ENCODE data around the gene PERM1. TPM values are rescaled to one million over a fixed set of nuclear protein-coding genes. Genes with fewer than 3 reads are reported as not detected.

PERM1 gene
- total and polyA plus RNA-seq, 9 of the 15 experiments (the other 6 are each of a cell fraction or from before 2014, with no cell fraction given) = not detected

- TF ChIP-seq ETS1 (conservative IDR thresholded peaks at IDR 0.05; ENCODE audit: control insufficient read depth, low read depth, low read length) (0 out of 2 replicates have a peak, but pooled peaks have one; percentile 14), CUX1 (CRISPR knock-in tag; IDR thresholded peaks at IDR 0.05) (no peak), TRIM25 (IDR thresholded peaks at IDR 0.05; ENCODE audit: borderline replicate concordance) (no peak), ZNF277 (CRISPR knock-in tag; IDR thresholded peaks at IDR 0.05; ENCODE audit: borderline replicate concordance) (no peak), NFYB (IDR thresholded peaks at IDR 0.05; ENCODE audit: extremely low read depth, insufficient read length) (no peak), ELK1 (CRISPR knock-in tag; IDR thresholded peaks at IDR 0.05) (no peak), ZNF280B (CRISPR knock-in tag; IDR thresholded peaks at IDR 0.05) (no peak), ZNF384 (IDR thresholded peaks at IDR 0.05; ENCODE audit: low read depth, low read length) (no peak), KAT7 (CRISPR knock-in tag; IDR thresholded peaks at IDR 0.05; ENCODE audit: borderline replicate concordance) (0 out of 2 replicates have a peak, but pooled peaks have one; percentile 72), EWSR1 (IDR thresholded peaks at IDR 0.05; ENCODE audit: borderline replicate concordance, low read depth, partially characterized antibody) (no peak), ARNT (IDR thresholded peaks at IDR 0.05) (no peak), MCM7 (IDR thresholded peaks at IDR 0.05) (no peak)
Observed at GRCh38 chr1:961132-961669, 20.7 kb downstream of the PERM1 start (continued).

Measured in K562 (cell line).